SIG-M5 treated with dmso at 0.1 percent for 504 hours (cell line): Measurements from ENCODE around the gene IL34.
A peak's percentile ranks its signal among the peaks of the same experiment; 100 is the strongest.

Experiments used
- DNase-seq: peaks from one replicate; lab custom pipeline; 2025; ENCODE audit not compliant: unreplicated experiment; lab: John Stamatoyannopoulos, UW

Gene IL34

DNA sequence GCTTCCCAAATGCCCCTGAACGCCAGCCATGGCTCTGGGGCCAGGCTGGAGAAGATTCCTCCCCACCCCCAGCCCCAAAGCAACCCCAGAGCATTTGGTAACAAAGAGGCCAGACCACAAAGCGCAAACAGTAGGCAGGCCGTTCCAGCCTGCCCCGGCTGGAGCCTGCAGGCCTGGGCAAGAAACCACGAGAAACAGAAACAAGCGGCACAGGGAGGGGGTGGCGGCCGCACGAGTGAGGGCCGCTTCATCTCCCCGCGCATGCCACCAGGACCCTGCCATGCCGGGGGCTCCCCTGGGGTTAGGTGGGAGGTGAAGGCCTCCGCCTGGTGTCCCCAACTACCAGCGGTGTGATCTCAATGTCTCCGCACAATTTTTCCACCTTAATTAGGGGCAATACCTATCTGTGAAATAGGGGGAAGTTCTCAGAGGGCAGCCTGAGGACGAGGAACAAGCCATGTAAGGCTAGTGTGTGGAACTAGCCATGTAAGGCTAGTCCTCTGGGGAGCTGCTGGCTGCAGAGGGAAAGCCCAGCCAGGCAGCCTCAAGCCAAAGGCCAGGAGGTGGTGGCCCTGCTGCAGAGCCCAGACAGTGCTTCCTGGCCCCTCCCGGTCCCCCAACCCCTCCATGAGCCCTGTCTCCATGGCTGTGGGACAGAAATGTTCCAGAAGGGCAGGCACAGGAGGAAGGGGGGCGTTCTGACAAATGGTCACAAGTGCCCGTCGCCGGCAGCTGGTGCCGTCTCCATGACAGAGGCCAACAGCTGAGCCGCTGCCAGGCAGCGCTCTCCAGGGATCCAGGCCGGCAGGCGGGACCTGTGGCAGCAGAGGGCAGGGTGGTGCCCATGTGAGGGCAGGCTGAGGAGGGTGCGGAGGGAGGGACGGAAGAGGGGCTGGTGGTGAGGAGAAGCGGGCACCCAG is 54.0 kb downstream of the IL34 start:
- DNase-seq: no peak

- no peak for DNase-seq
Observed at GRCh38 chr16:70701036-70701435, 54.7 kb downstream of the IL34 start.

DNA sequence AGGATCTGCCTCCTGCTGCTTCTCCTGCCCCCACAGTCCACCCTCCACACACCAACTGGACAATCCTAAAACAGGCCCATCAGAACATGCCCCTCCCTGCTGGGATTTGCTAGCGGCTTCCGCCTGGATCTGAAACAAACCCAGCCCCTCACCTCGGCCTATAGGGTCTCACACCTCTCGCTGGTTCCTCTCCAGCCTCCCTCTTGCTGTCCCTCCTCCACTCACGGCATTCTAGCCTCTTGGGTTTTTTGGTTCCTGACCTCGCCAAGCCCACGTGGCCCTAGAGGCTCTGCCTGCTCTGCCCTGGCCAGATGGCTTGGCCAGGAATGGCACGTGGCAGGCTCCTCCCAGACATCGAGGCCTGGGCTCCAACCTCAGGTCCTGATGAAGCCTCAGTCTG is 55.2 kb downstream of the IL34 start:
- DNase-seq: no peak

DNA sequence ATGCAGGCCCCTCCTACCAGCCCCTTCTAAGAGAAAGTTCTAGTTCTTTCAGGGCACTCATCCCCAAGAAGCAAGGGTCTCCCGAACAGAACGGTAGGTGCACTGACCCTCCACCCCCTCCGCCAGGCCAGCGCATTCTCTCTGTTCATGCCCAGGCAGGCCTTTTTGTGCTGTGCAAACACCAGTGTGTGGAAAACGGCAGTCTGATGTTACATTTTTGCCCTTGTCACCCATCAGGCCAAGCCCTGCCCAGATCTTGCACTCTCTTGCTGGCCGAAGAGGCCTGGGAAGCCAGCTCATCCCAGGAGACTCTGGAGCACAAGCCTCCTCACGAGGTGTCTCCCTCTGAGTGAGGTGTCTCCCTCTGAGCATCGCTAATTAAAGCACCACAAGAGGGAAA is 55.6 kb downstream of the IL34 start:
- no peak for DNase-seq

GRCh38 chr16:70702624-70703023 is 56.3 kb downstream of the IL34 start:
- DNase-seq: no peak

DNA sequence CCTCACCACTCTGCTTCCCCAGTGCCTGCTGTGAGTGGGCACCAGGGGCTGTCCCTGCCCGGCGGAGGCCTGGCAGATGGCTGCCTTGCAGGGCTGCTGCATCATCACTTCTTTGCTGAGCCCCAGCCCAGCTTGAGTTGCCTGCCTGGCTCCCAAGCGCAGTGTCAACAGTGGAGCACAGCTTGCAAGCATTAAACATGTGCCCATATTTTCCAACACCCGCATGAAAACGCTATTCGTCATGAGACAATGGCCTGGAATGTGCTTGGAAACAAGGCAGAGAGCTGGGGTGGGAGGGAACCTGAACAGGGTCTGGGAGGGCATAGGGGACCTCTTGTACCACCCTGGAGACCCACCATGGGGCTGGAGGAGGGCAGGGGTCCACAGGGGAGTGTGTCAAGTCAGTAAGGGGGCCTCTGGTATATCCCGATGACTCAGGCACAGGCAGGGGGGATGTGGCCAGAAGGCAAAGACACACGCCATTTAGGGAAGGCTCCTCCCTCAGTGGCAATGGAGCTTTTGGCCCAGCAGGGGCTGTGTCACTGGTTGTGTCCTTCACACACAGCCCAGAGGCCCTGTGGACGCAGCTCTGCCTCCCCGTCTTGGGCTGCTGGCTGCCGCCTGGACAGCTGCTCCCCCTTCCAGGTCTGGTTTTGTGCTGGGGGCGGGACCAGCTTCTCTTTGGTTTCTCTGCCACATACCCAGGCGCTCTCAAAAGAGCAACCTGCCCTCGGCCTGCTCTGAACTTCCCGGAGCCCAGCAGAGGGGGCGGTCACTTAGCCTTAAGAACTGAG is 56.9 kb downstream of the IL34 start:
- DNase-seq: no peak

- DNase-seq: no peak
Observed at GRCh38 chr16:70703835-70704381, 57.5 kb downstream of the IL34 start.

DNA sequence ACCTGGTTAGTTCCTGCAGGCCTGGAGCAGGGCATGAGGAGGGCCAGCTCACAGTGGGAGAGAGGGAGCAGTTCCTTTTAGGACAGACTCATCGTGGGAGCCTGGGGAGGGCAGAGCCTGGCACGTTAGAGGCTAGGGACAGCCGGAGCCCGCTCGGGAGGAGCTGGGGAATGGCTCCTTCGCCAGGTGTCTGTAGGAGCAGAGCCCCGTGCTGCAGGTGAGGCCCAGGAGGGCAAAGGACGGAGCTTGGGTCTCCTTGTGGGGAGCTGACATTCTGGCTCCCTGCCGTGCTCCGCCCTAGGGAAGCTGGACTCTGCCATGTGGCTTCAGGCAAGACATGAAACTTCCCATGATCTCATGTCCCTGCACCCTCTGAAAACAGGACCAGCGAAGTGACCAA is 58.2 kb downstream of the IL34 start:
- DNase-seq: no peak

DNA sequence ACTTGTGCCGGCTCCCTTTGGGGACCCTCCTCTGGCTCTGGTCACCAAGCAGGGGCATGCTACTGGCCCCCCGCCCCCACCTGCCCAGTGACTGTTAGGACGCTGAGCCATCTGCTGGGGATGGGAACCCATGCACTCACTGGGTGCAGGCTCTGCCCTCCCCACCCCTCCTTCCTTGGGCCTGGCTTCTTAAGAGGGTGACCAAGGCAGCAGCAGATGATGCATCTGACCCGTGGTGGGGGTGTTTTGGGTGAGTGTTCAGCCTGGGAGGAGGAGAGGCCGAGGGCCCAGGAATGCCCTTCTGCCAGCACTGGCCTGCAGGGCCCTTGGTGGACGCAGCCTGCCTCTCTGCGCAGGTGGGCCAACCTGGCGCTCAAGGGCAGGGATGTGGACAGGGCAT is 58.7 kb downstream of the IL34 start:
- no peak for DNase-seq

GRCh38 chr16:70706948-70707465 is 60.6 kb downstream of the IL34 start:
- peak; percentile 49 for DNase-seq

DNA sequence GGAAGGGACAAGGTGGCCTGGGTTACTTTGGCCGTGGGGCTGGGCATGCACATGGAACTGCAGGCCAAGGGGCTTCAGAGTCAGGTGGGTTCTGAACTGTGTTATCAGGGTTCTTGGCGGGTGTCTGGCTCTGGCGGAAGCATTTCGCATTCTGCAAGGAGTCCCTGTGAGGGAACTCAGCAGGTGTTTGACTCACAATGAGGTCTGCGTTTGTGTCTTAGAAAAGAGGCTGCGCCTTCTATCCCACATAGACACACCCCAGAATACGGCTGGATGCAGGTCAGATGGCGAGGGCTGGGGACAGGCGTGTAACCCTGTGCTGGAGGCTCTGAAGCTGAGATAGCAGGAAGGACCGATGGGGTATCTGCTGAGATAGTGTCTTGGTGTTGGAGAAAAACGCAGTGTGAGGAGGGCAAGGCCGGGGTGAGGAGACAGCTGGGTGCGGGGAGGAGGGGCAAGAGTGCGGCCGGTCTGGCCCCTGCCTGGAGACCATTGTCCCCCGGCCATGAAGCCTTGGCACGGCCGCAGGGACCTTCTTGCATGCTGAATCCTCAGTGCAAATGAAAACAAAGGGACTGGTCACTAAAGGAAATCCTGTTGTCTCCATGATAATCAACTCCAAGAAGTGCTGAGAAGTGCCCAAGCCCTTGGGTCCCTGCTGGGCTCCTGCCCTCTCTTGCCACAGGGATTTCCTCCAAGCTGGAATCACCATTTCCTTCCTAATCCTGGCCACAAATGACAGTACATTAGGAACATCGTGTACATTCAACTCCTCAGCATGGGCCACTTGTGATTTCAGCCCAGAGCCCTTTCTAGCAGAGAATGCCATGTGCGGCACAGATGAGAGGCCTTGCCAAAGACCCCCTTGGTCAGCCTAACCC is 62.2 kb downstream of the IL34 start:
- DNase-seq: no peak

DNA sequence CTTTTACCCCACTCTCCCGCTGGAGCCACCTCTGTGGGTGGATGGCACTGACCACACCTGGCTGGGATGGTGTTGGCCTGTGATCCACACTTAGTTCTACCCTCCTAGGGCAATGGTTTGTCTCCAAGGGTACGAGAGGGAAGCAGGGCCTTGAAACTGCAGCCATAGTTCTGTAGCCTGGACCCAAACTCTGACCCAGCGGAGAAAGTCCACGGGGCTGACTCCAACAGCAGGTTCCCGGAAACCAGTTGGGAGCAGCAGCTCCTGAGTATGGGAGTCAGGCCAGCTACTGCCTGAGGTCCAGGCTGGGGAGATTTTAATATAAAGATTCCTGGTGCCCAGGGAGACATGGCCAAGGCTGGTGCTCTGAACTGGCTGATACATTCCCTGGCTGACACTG is 63.1 kb downstream of the IL34 start:
- no peak for DNase-seq

GRCh38 chr16:70709942-70710341 is 63.6 kb downstream of the IL34 start:
- DNase-seq: no peak
